Activated CD4-positive, alpha-beta T cell treated with anti-CD3 and anti-CD28 coated beads for 24 hours (primary cell): ENCODE data around the gene FOLR1.

Experiments used
- DNase-seq, 2 donors: peaks; one replicate each; pipeline ENCODE4 v3.0.0-alpha.2; 2020; ENCODE audit warnings: low read depth in 2 of 2

Gene FOLR1

GRCh38 chr11:72235351-72236057 lies 43.6 kb downstream of the FOLR1 start:
- no peak for DNase-seq

DNA sequence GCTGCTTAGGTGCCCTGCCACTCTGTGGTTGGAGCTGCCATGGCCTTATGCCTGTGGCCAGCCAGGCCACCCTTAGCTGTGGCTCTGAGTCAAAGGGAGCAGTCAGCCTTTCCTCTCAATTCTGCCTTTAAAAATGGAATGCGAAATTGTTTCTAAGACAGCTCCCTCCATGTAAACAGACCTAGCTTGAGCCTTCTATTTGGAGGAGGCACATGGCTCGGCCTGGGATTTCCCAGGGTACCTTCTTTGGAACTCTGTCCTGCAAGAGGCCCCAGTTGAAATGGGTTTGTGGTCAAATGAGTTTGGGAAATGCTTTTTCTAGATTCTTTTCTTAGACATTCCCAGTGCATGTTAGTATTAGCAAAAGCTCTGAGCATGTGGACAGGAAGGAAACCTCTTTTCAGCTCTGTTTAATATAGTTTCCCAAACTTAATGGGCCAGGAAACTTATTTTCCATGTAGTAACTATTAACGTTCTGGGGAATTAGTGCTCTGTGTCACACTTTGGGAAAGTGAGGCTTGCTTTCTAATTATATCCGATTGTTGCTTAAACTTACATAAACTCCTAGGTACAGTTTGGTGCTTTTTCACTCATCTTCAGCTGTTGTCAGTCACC lies 44.2 kb downstream of the FOLR1 start:
- DNase-seq: no peak

- no peak for DNase-seq
These were observed 44.8 kb downstream of the FOLR1 start for GRCh38 chr11:72236774-72237111.

GRCh38 chr11:72237112-72237931 lies 45.4 kb downstream of the FOLR1 start:
- DNase-seq: no peak

DNA sequence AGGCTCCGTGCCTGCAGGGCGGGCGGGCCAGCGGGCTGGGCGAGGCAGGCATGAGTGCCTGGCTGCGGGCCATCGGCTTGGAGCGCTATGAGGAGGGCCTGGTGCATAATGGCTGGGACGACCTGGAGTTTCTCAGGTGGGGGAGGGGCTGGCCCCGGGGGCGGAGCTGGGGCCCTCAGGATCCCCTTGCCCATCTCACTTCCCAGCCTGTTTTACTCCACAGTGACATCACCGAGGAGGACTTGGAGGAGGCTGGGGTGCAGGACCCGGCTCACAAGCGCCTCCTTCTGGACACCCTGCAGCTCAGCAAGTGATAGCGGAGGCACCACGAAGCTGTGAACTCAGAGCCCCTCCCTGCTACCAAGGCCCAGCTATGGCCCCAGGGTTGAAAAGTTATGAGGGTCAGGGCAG lies 46.1 kb downstream of the FOLR1 start:
- no peak for DNase-seq

GRCh38 chr11:72238492-72239312 lies 46.8 kb downstream of the FOLR1 start:
- DNase-seq: no peak

DNA sequence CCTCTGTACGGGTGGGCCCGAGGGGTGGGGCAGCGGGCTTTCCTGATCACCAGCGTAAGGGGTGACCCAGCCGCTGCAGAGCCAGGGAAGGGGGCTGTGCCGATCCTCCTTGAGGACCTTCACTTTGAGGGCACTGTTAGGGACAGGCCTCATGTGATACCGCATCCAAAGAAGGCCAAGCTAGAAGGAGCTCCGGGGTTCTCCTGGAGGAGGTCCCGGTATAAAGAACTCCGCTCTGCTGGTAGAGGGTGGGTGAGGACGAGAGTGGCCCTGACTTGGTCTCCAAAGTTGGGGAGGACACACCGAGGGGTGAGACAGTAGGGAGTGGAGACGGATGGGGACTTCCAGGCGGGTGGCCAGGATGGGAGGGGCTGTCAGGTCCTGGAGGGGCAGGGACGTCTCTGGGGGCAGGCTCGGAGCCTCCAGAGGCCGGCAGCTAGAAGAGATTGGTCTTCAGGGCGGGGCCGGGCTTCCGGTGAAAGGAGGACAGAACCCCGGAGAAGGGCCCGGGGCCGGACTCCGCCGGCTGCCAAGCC lies 47.4 kb downstream of the FOLR1 start:
- no peak for DNase-seq

- DNase-seq: no peak
These were observed 48.0 kb downstream of the FOLR1 start for GRCh38 chr11:72239849-72240460.

- DNase-seq: no peak
These were observed 48.7 kb downstream of the FOLR1 start for GRCh38 chr11:72240461-72241290.

GRCh38 chr11:72241291-72241781 lies 49.4 kb downstream of the FOLR1 start:
- no peak for DNase-seq

- DNase-seq: no peak
These were observed 50.2 kb downstream of the FOLR1 start for GRCh38 chr11:72242141-72242540.

DNA sequence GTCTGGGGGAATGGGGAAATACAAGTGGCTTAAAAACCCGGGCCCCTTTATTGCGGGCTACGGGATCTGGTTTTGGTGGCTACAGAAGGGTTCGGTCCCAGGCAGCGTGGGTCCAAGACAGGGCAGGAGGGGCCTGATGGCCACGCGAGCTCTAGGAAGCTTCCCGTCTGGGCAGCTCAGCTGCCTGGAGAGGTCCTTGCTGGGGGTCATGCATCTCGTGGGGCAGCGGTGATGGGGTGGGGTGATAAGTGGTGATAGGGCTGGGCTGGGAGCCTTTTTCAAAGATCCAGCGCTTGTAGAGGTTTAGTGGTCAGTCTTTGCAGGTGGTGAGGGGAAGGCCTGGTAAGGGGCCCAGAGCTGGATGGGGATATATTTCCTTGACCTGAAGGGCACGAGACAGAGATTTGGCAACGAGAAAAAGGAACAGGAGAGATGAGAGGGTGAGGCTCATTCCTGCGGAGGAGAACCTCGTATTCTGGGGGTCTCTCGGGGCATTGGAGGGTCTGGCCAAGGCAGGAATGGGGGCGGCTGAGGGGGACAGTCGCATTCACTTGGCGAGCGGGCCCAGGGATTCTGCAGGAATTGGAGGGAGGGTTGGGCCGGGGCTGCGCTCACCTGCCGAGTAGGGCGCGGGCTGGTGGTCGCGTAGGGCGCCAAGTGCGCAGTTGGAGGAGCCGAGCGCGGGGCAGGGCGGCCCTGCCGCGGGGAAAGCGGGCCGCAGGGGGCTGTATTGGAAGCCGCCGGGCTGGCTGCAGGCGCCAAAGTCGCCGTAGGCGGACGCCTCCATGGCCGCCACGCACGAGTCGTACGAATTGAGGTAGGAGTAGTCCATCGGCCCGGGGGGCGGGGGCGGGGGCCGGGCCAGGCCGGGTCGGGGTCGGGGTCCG lies 51.5 kb downstream of the FOLR1 start:
- DNase-seq: no peak

- DNase-seq: no peak
These were observed 52.1 kb downstream of the FOLR1 start, which contains the start of gene PHOX2A for GRCh38 chr11:72244060-72244360. Gene PHOX2A, minus strand, starts transcription at chr11:72244176. Its CDS starts 172 bp downstream, at chr11:72244004.

GRCh38 chr11:72244361-72245262 lies 52.7 kb downstream of the FOLR1 start:
- DNase-seq: no peak

DNA sequence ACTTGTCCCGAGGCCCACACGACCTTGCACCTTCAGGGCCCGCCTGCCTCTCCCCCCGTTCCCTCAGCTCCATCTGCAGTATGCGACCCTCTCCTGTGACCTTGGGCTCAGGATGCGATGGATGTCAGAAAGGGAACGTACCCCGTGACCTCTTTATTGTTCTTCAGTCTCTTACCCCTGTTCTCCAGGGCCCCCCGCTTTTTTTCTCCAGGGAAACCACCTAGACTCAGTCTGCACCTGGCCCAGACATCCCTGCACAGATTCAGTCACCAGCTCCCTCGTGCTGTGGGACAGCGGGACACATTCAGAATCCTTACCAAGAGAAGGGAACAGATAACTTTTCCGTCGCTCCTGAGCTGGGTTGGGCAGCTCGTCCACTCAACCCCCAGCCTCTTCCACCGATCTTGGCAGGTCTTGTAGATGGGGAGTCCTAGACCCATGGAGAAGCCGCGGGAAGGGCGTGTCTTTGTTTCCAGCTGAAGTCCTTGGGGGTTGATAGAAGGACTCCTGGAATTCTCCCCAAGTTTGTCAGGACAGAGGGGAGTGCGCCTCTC lies 53.4 kb downstream of the FOLR1 start:
- DNase-seq: no peak
